K562 (cell line): Measurements from ENCODE around the gene RMC1. TPM values are rescaled to one million over a fixed set of nuclear protein-coding genes. Genes with fewer than 3 reads are reported as not detected.
A peak's percentile ranks its signal among the peaks of the same experiment; 100 is the strongest.

Experiments used
- ATAC-seq: fragments of 200-7000 bp; cut with Tn5 transposase; 3 replicates; pipeline ENCODE4 v1.9.1; 2020; ENCODE audit warnings: moderate library complexity
- BruUV-seq: library from RNA; stranded (reverse); fragments of 400-500 nt; replicated peaks from 2 replicates; lab custom pipeline; 2021; lab: Mats Ljungman, UMichigan
- CTCF ChIA-PET: fragments of 300-600 bp; formaldehyde crosslinking; extraction: SDS; loops from one replicate; lab custom pipeline; 2021; ENCODE audit warnings: low intra/inter-chr PET ratio; lab: Yijun Ruan, JAX
- POLR2A ChIA-PET: fragments of 300-600, 350-650 bp; sonication (Branson Sonifier 250); formaldehyde crosslinking; extraction: SDS; loops from one replicate; lab custom pipeline; 2021; ENCODE audit warnings: antibody characterized with exemption, inconsistent platforms; lab: Yijun Ruan, JAX
- DNase-seq, 4 experiments: peaks; one replicate each; pipeline versions ENCODE4 v3.0.0 to v3.0.0-alpha.2; 2011 to 2018; ENCODE audit warnings: low spot score in 3 of 4, mixed read lengths in 3 of 4; ENCODE audit errors: extremely low read depth in 1 of 4
- FAIRE-seq: peaks from 2 replicates; lab custom pipeline; 2011; peaks lifted over from hg19 to GRCh38; lab: Jason Lieb, UNC
- H2AFZ ChIP-seq: 2 replicates; pipeline ENCODE4 v1.6.0; 2011; ENCODE audit warnings: low read depth, low read length, control low read depth, inconsistent platforms
- H3K27ac ChIP-seq: fragments of 200-600 bp; 3 replicates; pipeline ENCODE4 v1.8.0; 2011; ENCODE audit warnings: low read depth, mild to moderate bottlenecking, control low read depth, inconsistent platforms, low read length, moderate library complexity, mixed read lengths; ENCODE audit errors: extremely low read depth
- H3K27me3 ChIP-seq, 2 experiments: fragments of 300-600 bp in 1 of 2; 2 replicates in 1 of 2; 3 replicates in 1 of 2; pipeline versions ENCODE4 v1.6.0 to v1.8.0; 2011; ENCODE audit warnings: inconsistent platforms in 2 of 2, low read length in 2 of 2, mild to moderate bottlenecking in 1 of 2, mixed read lengths in 1 of 2, moderate library complexity in 1 of 2; ENCODE audit not compliant: control insufficient read depth in 2 of 2, insufficient read depth in 2 of 2
- H3K36me3 ChIP-seq: fragments of 300-600 bp; 3 replicates; pipeline ENCODE4 v1.8.0; 2011; ENCODE audit warnings: mild to moderate bottlenecking, low read length, inconsistent platforms; ENCODE audit not compliant: control insufficient read depth, insufficient read depth
- H3K4me1 ChIP-seq, 2 experiments: fragments of 200-600 bp in 1 of 2; replicated peaks in 1 of 2; 2 replicates in 1 of 2; 3 replicates in 1 of 2; pipeline versions ENCODE4 v1.5.1 to v1.8.0; 2011; ENCODE audit warnings: inconsistent platforms in 2 of 2, low read length in 2 of 2, mild to moderate bottlenecking in 1 of 2, mixed read lengths in 1 of 2, moderate library complexity in 1 of 2; ENCODE audit not compliant: control insufficient read depth in 2 of 2, insufficient read depth in 2 of 2
- H3K4me2 ChIP-seq: 2 replicates; pipeline ENCODE4 v1.6.1; 2011; ENCODE audit warnings: low read length, control low read depth, inconsistent platforms, mixed read lengths; ENCODE audit not compliant: insufficient read depth
- H3K4me3 ChIP-seq: fragments of 200-600 bp; sonication (generic), shearing (Covaris generic); 2 replicates; pipeline ENCODE4 v1.5.1; 2016; ENCODE audit warnings: control low read depth, inconsistent platforms
- H3K79me2 ChIP-seq: fragments of 200-600 bp; 3 replicates; pipeline ENCODE4 v1.8.0; 2011; ENCODE audit warnings: low read length, inconsistent platforms; ENCODE audit not compliant: control insufficient read depth, insufficient read depth
- H3K9ac ChIP-seq, 2 experiments: 2 replicates each; pipeline versions ENCODE4 v1.6.0 to v1.6.1; 2011; ENCODE audit warnings: low read depth in 2 of 2, low read length in 2 of 2, control low read depth in 1 of 2, inconsistent platforms in 1 of 2, mild to moderate bottlenecking in 1 of 2, mixed read lengths in 1 of 2; ENCODE audit not compliant: insufficient read depth in 1 of 2
- H3K9me1 ChIP-seq: one replicate; pipeline ENCODE4 v1.6.0; 2011; ENCODE audit warnings: inconsistent platforms, mild to moderate bottlenecking, low read length, moderate library complexity; ENCODE audit not compliant: control insufficient read depth, insufficient read depth
- H3K9me3 ChIP-seq: replicated peaks from 2 replicates; pipeline ENCODE4 v1.5.1; 2011; ENCODE audit warnings: low read depth, low read length, inconsistent platforms; ENCODE audit not compliant: control insufficient read depth, insufficient read depth
- H4K20me1 ChIP-seq: replicated peaks from 2 replicates; pipeline ENCODE4 v1.6.1; 2011; ENCODE audit warnings: low read length, inconsistent platforms, mixed read lengths; ENCODE audit not compliant: control insufficient read depth, insufficient read depth
- E2F5 ChIP-seq: sonication (generic); formaldehyde crosslinking; IDR thresholded peaks from 2 replicates; pipeline ENCODE4 v1.8.0; 2022; ENCODE audit warnings: mild to moderate bottlenecking, missing genetic modification reagents
- FOXK1 ChIP-seq: sonication (generic); formaldehyde crosslinking; IDR thresholded peaks from 2 replicates; pipeline ENCODE4 v1.8.0; 2022; ENCODE audit warnings: missing genetic modification reagents, mild to moderate bottlenecking, borderline replicate concordance
- FOXP1 ChIP-seq: sonication (generic); formaldehyde crosslinking; IDR thresholded peaks from 2 replicates; pipeline ENCODE4 v1.8.0; 2022; ENCODE audit warnings: mild to moderate bottlenecking, missing genetic modification reagents
- HLTF ChIP-seq: fragments of 450-650 bp; IDR thresholded peaks from 2 replicates; pipeline ENCODE4 v1.6.1; 2016
- LCOR ChIP-seq: sonication (generic); formaldehyde crosslinking; IDR thresholded peaks from 2 replicates; pipeline ENCODE4 v1.8.0; 2022; ENCODE audit warnings: mild to moderate bottlenecking, missing genetic modification reagents
- MCM3 ChIP-seq: fragments of 450-650 bp; IDR thresholded peaks from 2 replicates; pipeline ENCODE4 v1.6.1; 2016
- NCOA4 ChIP-seq: fragments of 450-650 bp; IDR thresholded peaks from 2 replicates; pipeline ENCODE4 v1.6.1; 2018; ENCODE audit warnings: mild to moderate bottlenecking; ENCODE audit not compliant: partially characterized antibody
- PKNOX1 ChIP-seq: fragments of 450-650 bp; IDR thresholded peaks from 2 replicates; pipeline ENCODE4 v1.6.1; 2016
- POLR2G ChIP-seq: fragments of 200-400 bp; formaldehyde crosslinking; IDR thresholded peaks from 2 replicates; pipeline ENCODE4 v1.6.1; 2017; ENCODE audit warnings: low read depth, mild to moderate bottlenecking, antibody characterized with exemption, low read length, moderate library complexity
- REST ChIP-seq, 2 experiments: fragments of 450-650 bp; formaldehyde crosslinking in 1 of 2; IDR thresholded peaks; 2 replicates each; pipeline versions ENCODE4 v1.4.0 to v1.6.1; 2014 to 2020; ENCODE audit warnings: mild to moderate bottlenecking in 2 of 2, borderline replicate concordance in 1 of 2, low read depth in 1 of 2
- ZC3H4 ChIP-seq: sonication (generic); formaldehyde crosslinking; IDR thresholded peaks from 2 replicates; pipeline ENCODE4 v1.9.0; 2021; ENCODE audit warnings: missing genetic modification reagents, borderline replicate concordance
- WGBS: fragments of 100-300 bp; shearing (Covaris generic); methylation state at CpG from one replicate; pipeline ENCODE4 v1.1.6; 2016; ENCODE audit warnings: low coverage, mixed read lengths; ENCODE audit not compliant: insufficient coverage; ENCODE audit errors: missing lambda C conversion rate; 5-methylcytosine and 5-hydroxymethylcytosine counted together
- in situ Hi-C: fragments of 300-500 bp; cut with MboI; formaldehyde crosslinking; loops from 4 replicates; pipeline ENCODE4 v1.15.0; 2018; ENCODE audit warnings: inconsistent platforms, mixed read lengths
- intact Hi-C: fragments of 100-400 bp; cut with micrococcal nuclease; formaldehyde crosslinking; loops from 2 replicates; pipeline ENCODE4 v1.14.2; 2022
- polyA plus RNA-seq, 8 experiments: library from polyadenylated mRNA; depleted of rRNA in 4 of 8; stranded (reverse) in 5 of 8; unstranded in 3 of 8; fragments of >200 nt; fragmentation: Nextera tagmentation in 2 of 8; fragmentation: Illumina TruSeq in 1 of 8; extraction: Ambion mirVana in 2 of 8; extraction: Trizol in 1 of 8; gene quantifications; 2 replicates each; pipeline versions ENCODE4 v1.2.1 to v1.2.3, GENCODE V29; 2011 to 2014; ENCODE audit warnings: inconsistent platforms in 1 of 8, missing spikeins in 1 of 8
- total RNA-seq, 7 experiments: library from RNA; depleted of rRNA in 6 of 7; stranded (reverse); fragments of >200 nt in 6 of 7; fragmentation: Illumina TruSeq in 2 of 7; extraction: Trizol in 2 of 7; gene quantifications; 2 replicates each; pipeline versions ENCODE4 v1.2.1 to v1.2.3, GENCODE V29; 2011 to 2021; ENCODE audit warnings: low replicate concordance in 1 of 7

RMC1 gene
- total and polyA plus RNA-seq, 9 of the 15 experiments (the other 6 are each of a cell fraction or from before 2014, with no cell fraction given) = 7.5 to 42.4 (median 35.5) TPM

GRCh38 chr18:23487738-23488570 is 15.4 kb upstream of the RMC1 start:
- peak; percentile 80 for FAIRE-seq
- intact Hi-C loops (no loop called here), in situ Hi-C loops (no loop called here)
- Histone ChIP-seq H4K20me1 (no peaks in the 10 kb centered on the region), H3K9ac (peak overlapping the region; percentile 65 to 82), H3K27ac (peak overlapping the region; percentile 77), H3K9me1 (no peaks in the 10 kb centered on the region), H3K27me3 (no peaks in the 10 kb centered on the region), H3K36me3 (peaks cover under 1% of the 10 kb centered on the region; the same call in 2 of the 3 replicates), H3K79me2 (no peaks in the 10 kb centered on the region), H3K4me3 (peak overlapping the region; percentile 17), H3K4me2 (peak overlapping the region; percentile 66), H3K4me1 (peaks cover 11 to 12% of the 10 kb centered on the region in 2 experiments), H3K9me3 (no peaks in the 10 kb centered on the region; the same call in 1 of the 2 replicates), H2AFZ (peak overlapping the region; percentile 91)
- peak; percentile 36 to 84 (median 55) for DNase-seq
- CTCF ChIA-PET = interaction anchor here (0.7 kb wide), 1 partner anchor 95 kb away, joined by 5 read pairs; no protein-coding TSS in a partner anchor
- WGBS = 17% methylated on average over 14 of the region's 14 CpGs
- TSS peak; percentile 41 for BruUV-seq
- ATAC-seq = peak; percentile 92
- POLR2A ChIA-PET = interaction anchor here (0.6 to 2.8 kb wide), 12 partner anchors 9 to 222 kb away, joined by 3 to 20 read pairs (median 6); partner anchors contain the start of genes RIOK3 and RMC1
- TF ChIP-seq FOXK1 (CRISPR knock-in tag) = no peak
- TF ChIP-seq E2F5 (CRISPR knock-in tag) = no peak
- no peak for TF ChIP-seq NCOA4
- no peak for TF ChIP-seq REST (IDR thresholded peaks at IDR 0.05; ENCODE audit: borderline replicate concordance)
- no peak for TF ChIP-seq REST (CRISPR knock-in tag; IDR thresholded peaks at IDR 0.05; ENCODE audit: low read depth)
- TF ChIP-seq ZC3H4 = peak; percentile 55; the same call in 1 of the 2 replicates
- TF ChIP-seq MCM3 = no peak
- 0 out of 2 replicates have a peak, but pooled peaks have one; percentile 26 for TF ChIP-seq LCOR
- TF ChIP-seq PKNOX1 = peak; percentile 78
- no peak for TF ChIP-seq FOXP1 (CRISPR knock-in tag)
- TF ChIP-seq HLTF = no peak
- TF ChIP-seq POLR2G = no peak
